ENCODE data around the gene PDIA5. TPM values are rescaled to one million over a fixed set of nuclear protein-coding genes. Genes with fewer than 3 reads are reported as not detected.

PDIA5 gene
- total RNA-seq, 2 experiments from 2014 or later, result 2.2 to 3.0 TPM

GRCh38 chr3:123165163-123165562, 98.3 kb downstream of the PDIA5 start:
- TF ChIP-seq CTCF (IDR thresholded peaks at IDR 0.05), result no peak
- Histone ChIP-seq H3K9me3 (ENCODE audit: control insufficient read depth in 1 of 2, insufficient read depth in 1 of 2, low read length in 2 of 2) (no peaks in the 10 kb centered on the region), H3K36me3 (ENCODE audit: insufficient read depth, low read length) (peaks cover 11% of the 10 kb centered on the region), H3K27me3 (ENCODE audit: control insufficient read depth in 1 of 2, insufficient read depth in 2 of 2, low read length in 2 of 2) (no peaks in the 10 kb centered on the region), H3K4me3 (ENCODE audit: low read length) (no peak overlapping the region), H3K4me1 (ENCODE audit: insufficient read depth, low read length) (no peaks in the 10 kb centered on the region), H3K27ac (ENCODE audit: low read depth in 1 of 2, low read length in 2 of 2) (no peak overlapping the region)
- intact Hi-C loops (cut with DNase I, micrococcal nuclease), result no loop called here
- peaks cover 60% of the 10 kb centered on the region for H3K36me3 Mint-ChIP-seq (ENCODE audit: low read depth)
- DNase-seq, result no peak
- no peaks in the 10 kb centered on the region for H3K4me1 Mint-ChIP-seq (ENCODE audit: low read depth)
- H3K27ac Mint-ChIP-seq, result no peak overlapping the region
- ChIA-PET POLR2A (no interaction called here), CTCF (no interaction called here)
- H3K9me3 Mint-ChIP-seq, result peaks cover 5% of the 10 kb centered on the region
- no peaks in the 10 kb centered on the region for H3K27me3 Mint-ChIP-seq
- H3K4me3 Mint-ChIP-seq, result no peak overlapping the region
- ATAC-seq (ENCODE audit: poor library complexity), result no peak

GRCh38 chr3:123167686-123168085, 100.9 kb downstream of the PDIA5 start:
- intact Hi-C loops (cut with DNase I, micrococcal nuclease), result no loop called here
- Histone ChIP-seq H3K9me3 (ENCODE audit: control insufficient read depth in 1 of 2, insufficient read depth in 1 of 2, low read length in 2 of 2) (no peaks in the 10 kb centered on the region), H3K4me3 (ENCODE audit: low read length) (no peak overlapping the region), H3K27ac (ENCODE audit: low read depth in 1 of 2, low read length in 2 of 2) (no peak overlapping the region), H3K27me3 (ENCODE audit: control insufficient read depth in 1 of 2, insufficient read depth in 2 of 2, low read length in 2 of 2) (no peaks in the 10 kb centered on the region), H3K36me3 (ENCODE audit: insufficient read depth, low read length) (peaks cover 8% of the 10 kb centered on the region), H3K4me1 (ENCODE audit: insufficient read depth, low read length) (no peaks in the 10 kb centered on the region)
- TF ChIP-seq CTCF (IDR thresholded peaks at IDR 0.05), result no peak
- CTCF ChIA-PET, result no interaction called here
- Mint-ChIP-seq H3K27me3 (no peaks in the 10 kb centered on the region), H3K4me3 (no peak overlapping the region), H3K9me3 (peaks cover 5% of the 10 kb centered on the region), H3K36me3 (ENCODE audit: low read depth) (peaks cover 39% of the 10 kb centered on the region), H3K27ac (no peak overlapping the region), H3K4me1 (ENCODE audit: low read depth) (no peaks in the 10 kb centered on the region)
- ATAC-seq (ENCODE audit: poor library complexity), result no peak
- no peak for DNase-seq
- POLR2A ChIA-PET, result no interaction called here

GRCh38 chr3:123168122-123168521, 101.3 kb downstream of the PDIA5 start:
- Histone ChIP-seq H3K4me1 (ENCODE audit: insufficient read depth, low read length) (no peaks in the 10 kb centered on the region), H3K27ac (ENCODE audit: low read depth in 1 of 2, low read length in 2 of 2) (no peak overlapping the region), H3K27me3 (ENCODE audit: control insufficient read depth in 1 of 2, insufficient read depth in 2 of 2, low read length in 2 of 2) (no peaks in the 10 kb centered on the region), H3K4me3 (ENCODE audit: low read length) (no peak overlapping the region), H3K36me3 (ENCODE audit: insufficient read depth, low read length) (peaks cover 8% of the 10 kb centered on the region), H3K9me3 (ENCODE audit: control insufficient read depth in 1 of 2, insufficient read depth in 1 of 2, low read length in 2 of 2) (no peaks in the 10 kb centered on the region)
- no peak overlapping the region for H3K27ac Mint-ChIP-seq
- H3K27me3 Mint-ChIP-seq, result no peaks in the 10 kb centered on the region
- peaks cover 34% of the 10 kb centered on the region for H3K36me3 Mint-ChIP-seq (ENCODE audit: low read depth)
- intact Hi-C loops (cut with DNase I, micrococcal nuclease), result no loop called here
- H3K4me3 Mint-ChIP-seq, result no peak overlapping the region
- CTCF ChIA-PET, result no interaction called here
- H3K4me1 Mint-ChIP-seq (ENCODE audit: low read depth), result no peaks in the 10 kb centered on the region
- POLR2A ChIA-PET, result no interaction called here
- peaks cover 5% of the 10 kb centered on the region for H3K9me3 Mint-ChIP-seq
- DNase-seq (no peak), ATAC-seq (ENCODE audit: poor library complexity) (no peak)
- TF ChIP-seq CTCF (IDR thresholded peaks at IDR 0.05), result no peak
